CD4-positive, alpha-beta T cell treated with Interleukin-17A for 1 hour (primary cell): Measurements from ENCODE around the gene TSPYL6.
"Not testable (repeated sequence)": the region's sequence is repeated elsewhere in the genome, so short reads cannot be mapped to it uniquely, and the experiment has no call there.

Experiments used
- DNase-seq: peaks from one replicate; pipeline ENCODE4 v3.0.0-alpha.2; 2020

TSPYL6 gene

GRCh38 chr2:54256091-54256694 lies at the start of gene TSPYL6:
TSS of gene TSPYL6 (minus strand) at chr2:54256229. CDS start at chr2:54256151, 78 bp downstream.
- DNase-seq = no peak

- DNase-seq = no peak
These were observed 47.6 kb upstream of the TSPYL6 start for GRCh38 chr2:54303631-54304030.

DNA sequence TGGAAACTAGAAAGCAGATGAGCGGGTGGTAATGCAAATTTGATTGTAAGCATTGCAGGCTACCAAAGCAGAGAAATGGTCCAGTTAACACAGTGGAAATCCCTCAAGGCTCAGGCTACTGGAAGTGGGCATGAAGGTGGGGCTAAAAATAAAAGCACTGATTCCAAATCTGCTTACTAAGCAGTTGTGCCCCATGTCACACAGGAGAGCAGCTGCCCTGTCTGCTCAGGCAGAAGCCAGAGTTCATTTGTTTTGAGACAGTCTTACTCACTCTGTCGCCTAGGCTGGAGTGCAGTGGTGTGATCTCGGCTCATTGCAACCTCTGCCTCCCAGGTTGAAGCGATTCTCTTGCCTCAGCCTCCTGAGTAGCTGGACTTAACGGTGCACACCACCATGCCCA lies 42.5 kb upstream of the TSPYL6 start:
- no peak for DNase-seq

- no peak for DNase-seq
These were observed 39.9 kb upstream of the TSPYL6 start for GRCh38 chr2:54295911-54296310.

- not testable (repeated sequence) for DNase-seq
These were observed 38.6 kb upstream of the TSPYL6 start for GRCh38 chr2:54294665-54295064.

- DNase-seq = no peak
These were observed 34.5 kb upstream of the TSPYL6 start for GRCh38 chr2:54290356-54291025.

GRCh38 chr2:54289917-54290316 lies 33.9 kb upstream of the TSPYL6 start:
- DNase-seq = no peak

- DNase-seq = no peak
These were observed 31.5 kb upstream of the TSPYL6 start for GRCh38 chr2:54287532-54287931.

- DNase-seq = no peak
These were observed 29.4 kb upstream of the TSPYL6 start for GRCh38 chr2:54285451-54285850.

GRCh38 chr2:54284826-54285225 lies 28.8 kb upstream of the TSPYL6 start:
- no peak for DNase-seq

DNA sequence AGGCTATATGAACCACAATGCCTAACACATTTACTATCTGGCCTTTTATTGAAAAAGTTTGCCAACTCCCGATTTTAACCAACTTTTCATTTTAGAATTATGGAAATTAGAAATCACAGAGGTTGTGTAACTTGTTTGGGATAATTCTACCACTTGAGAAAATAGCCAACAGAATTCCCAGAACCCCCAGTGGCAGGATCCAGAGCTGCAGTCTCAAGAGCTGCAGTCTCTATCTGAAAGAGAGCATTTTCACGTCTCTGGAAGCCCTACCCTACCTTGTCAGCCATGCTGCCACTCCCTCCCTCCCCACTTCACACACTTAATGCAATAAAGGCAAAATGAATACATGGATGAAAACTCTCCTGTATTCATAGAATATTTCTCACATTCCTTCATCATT lies 23.4 kb upstream of the TSPYL6 start:
- DNase-seq = no peak

DNA sequence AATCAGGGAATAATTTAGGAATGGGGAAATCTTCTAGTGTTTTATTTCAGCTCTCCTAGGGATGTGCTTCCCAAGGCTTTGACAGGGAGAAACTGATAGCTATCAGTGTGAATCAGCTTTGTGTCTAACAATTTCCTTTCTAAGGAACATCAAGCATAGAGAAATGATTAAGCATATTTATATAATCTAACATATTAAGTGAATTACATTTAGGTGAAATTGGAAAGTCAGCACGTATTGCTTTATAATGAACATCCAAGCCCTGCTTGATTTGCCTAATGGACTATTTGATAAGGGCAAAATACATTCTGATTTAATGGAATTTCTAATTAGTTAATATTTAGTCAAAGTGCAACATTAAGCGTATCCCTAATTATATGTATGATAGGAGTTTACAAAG lies 19.5 kb upstream of the TSPYL6 start:
- DNase-seq = no peak

GRCh38 chr2:54274781-54275242 lies 18.8 kb upstream of the TSPYL6 start:
- DNase-seq = no peak

DNA sequence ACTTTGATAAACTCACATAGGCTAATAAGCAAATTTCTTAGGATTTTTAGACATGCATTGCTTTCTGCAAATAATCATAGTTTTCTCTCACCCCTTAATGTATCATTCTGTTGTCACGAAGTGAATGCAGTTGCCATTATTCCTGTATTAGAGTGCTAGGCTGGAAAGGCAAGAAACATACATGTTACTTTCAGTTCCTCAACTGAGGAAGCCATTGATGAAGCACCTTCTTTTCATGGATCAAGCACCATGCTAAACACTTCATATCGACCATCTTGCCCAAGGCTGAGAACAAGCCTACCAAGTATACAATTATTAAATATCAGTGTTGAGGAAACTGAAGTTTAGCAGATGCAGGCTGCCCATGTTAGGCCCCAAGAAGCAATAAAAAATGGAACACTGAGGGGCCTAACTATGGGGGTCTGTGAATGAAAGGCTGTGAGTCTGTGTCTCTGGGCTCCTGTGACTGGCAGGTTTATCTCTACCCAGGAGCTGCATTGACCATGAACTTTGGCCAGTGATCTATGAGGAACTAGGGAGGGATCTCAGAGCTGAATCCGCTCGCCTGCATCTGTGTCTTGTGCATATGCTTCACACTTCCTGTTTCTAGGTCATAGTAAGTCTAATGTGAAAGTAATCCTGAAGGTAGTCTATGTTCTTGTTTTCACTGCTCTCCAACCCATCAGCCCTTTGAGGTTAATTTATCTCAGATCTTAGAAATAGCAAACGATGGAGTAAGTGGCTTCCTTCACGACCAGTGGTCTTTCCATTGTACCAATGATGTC lies 16.0 kb upstream of the TSPYL6 start:
- peak; percentile 16 for DNase-seq

- DNase-seq = no peak
These were observed 15.2 kb upstream of the TSPYL6 start for GRCh38 chr2:54271189-54271588.

- DNase-seq = no peak
These were observed 11.5 kb upstream of the TSPYL6 start for GRCh38 chr2:54267577-54267976.

DNA sequence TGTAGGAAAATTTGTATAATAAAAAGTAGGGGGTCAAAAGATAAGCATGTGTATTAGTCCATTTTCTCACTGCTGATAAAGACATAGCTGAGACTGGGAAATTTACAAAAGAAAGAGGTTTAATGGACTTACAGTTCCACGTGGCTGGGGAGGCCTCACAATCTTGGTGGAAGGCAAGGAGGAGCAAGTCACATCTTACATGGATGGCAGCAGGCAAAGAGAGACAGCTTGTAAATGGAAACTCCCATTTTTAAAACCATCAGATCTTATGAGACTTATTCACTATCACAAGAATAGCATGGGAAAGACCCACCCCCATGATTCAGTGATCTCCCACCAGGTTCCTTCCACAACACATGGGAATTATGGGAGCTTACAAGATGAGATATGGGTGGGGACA lies 9.1 kb upstream of the TSPYL6 start:
- not testable (repeated sequence) for DNase-seq

DNA sequence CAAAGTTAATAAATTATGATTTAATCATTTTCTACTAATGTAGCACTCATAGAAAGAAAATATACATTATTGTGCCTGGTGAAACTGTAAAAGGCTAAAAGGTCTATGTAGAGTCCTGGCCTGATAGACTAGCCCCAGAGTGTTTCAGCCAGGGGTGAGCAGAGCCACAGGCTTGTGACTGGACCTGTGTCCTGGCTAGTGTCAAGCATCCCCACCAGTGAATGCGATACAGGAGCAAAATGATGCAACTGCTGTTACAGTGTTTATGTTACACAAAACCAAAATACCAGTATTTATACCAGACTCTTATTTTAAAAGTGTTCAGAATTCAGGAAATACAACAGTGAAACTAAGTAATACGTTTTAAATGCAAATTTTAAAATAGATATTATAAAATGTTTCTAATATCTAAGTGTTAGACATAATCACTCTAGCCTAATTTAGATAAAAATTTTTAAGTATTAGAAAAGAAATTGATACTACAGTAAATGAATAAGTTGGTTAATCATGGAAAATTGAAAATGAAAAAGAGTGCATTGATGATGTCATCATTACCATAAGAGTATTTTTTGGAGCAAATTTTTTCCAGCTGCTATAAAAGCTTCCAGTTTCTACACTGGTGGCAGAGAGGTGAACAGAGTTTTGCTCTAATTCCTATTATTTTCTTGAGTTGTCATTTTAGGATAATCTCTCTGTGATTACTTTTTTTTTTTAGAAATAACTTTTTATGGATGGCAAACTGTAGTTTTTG lies 6.2 kb upstream of the TSPYL6 start:
- DNase-seq = no peak

- no peak for DNase-seq
These were observed 5.5 kb upstream of the TSPYL6 start for GRCh38 chr2:54261537-54261936.

DNA sequence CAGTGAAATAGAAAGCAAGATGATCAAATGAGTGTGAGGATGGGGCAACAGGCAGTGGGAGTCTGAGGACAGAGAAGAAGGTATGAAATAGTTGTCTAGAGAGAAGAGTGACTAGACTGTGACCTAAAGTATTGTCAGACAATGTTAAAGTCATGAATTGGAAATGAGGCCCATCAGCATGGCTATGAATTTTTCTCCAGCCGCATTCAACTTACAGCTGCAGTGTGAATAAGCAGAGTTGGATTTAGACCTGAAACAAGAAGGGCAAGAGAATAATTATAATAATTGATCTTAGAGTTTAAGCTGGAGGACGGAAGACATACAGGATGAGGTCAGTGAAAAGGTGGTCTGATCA lies 4.2 kb upstream of the TSPYL6 start:
- no peak for DNase-seq

- no peak for DNase-seq
These were observed 3.6 kb upstream of the TSPYL6 start for GRCh38 chr2:54259413-54260240.

GRCh38 chr2:54258166-54258565 lies 2.1 kb upstream of the TSPYL6 start:
- DNase-seq = no peak
